Smooth muscle cell (in vitro differentiated cells): Measurements from ENCODE around the gene DDRGK1. TPM values are rescaled to one million over a fixed set of nuclear protein-coding genes. Genes with fewer than 3 reads are reported as not detected.

Source experiments
- DNase-seq: peaks from one replicate; lab custom pipeline; 2025; ENCODE audit not compliant: unreplicated experiment; lab: John Stamatoyannopoulos, UW
- H2AFZ ChIP-seq: fragments of 200-600 bp; sonication (generic); 2 replicates; pipeline ENCODE4 v1.6.0; 2016; ENCODE audit warnings: antibody characterized with exemption, low read depth, mild to moderate bottlenecking
- H3F3A ChIP-seq: fragments of 200-600 bp; sonication (generic); 2 replicates; pipeline ENCODE4 v1.6.0; 2017; ENCODE audit warnings: antibody characterized with exemption, low read depth
- H3K27ac ChIP-seq: fragments of 200-600 bp; sonication (generic); 2 replicates; pipeline ENCODE4 v1.5.1; 2016; ENCODE audit warnings: low read depth, mild to moderate bottlenecking
- H3K27me3 ChIP-seq: fragments of 200-600 bp; sonication (generic); 2 replicates; pipeline ENCODE4 v1.6.1; 2016; ENCODE audit warnings: low read depth, mild to moderate bottlenecking
- H3K36me3 ChIP-seq: fragments of 200-600 bp; sonication (generic); 2 replicates; pipeline ENCODE4 v1.5.1; 2016; ENCODE audit warnings: low read depth
- H3K4me1 ChIP-seq: fragments of 200-600 bp; sonication (generic); 2 replicates; pipeline ENCODE4 v1.5.1; 2016; ENCODE audit warnings: low read depth
- H3K4me2 ChIP-seq: fragments of 200-600 bp; sonication (generic); 2 replicates; pipeline ENCODE4 v1.6.0; 2016; ENCODE audit warnings: mild to moderate bottlenecking
- H3K4me3 ChIP-seq: fragments of 200-600 bp; sonication (generic); 2 replicates; pipeline ENCODE4 v1.5.1; 2016; ENCODE audit warnings: mild to moderate bottlenecking
- H3K79me2 ChIP-seq: fragments of 200-600 bp; sonication (generic); 2 replicates; pipeline ENCODE4 v1.6.0; 2016; ENCODE audit warnings: low read depth, mild to moderate bottlenecking
- H3K9ac ChIP-seq: fragments of 200-600 bp; sonication (generic); 2 replicates; pipeline ENCODE4 v1.6.0; 2016; ENCODE audit warnings: low read depth
- H3K9me3 ChIP-seq: fragments of 200-600 bp; sonication (generic); replicated peaks from 2 replicates; pipeline ENCODE4 v1.5.1; 2016; ENCODE audit warnings: low read depth
- H4K20me1 ChIP-seq: fragments of 200-600 bp; sonication (generic); 2 replicates; pipeline ENCODE4 v1.6.0; 2016; ENCODE audit warnings: low read depth
- CTCF ChIP-seq: fragments of 200-600 bp; sonication (generic); IDR thresholded peaks from 2 replicates; pipeline ENCODE4 v1.5.1; 2017; ENCODE audit warnings: borderline replicate concordance, mild to moderate bottlenecking, antibody characterized with exemption; ENCODE audit not compliant: insufficient read depth, poor library complexity, severe bottlenecking
- WGBS: methylation state at CpG from one replicate; pipeline ENCODE4 v1.1.7; 2016; ENCODE audit warnings: low lambda C conversion rate; 5-methylcytosine and 5-hydroxymethylcytosine counted together
- polyA plus RNA-seq: library from polyadenylated mRNA; unstranded; fragments of >200 nt; fragmentation: Nextera tagmentation; extraction: Ambion mirVana; gene quantifications from 2 replicates; pipeline ENCODE4 v1.2.1, GENCODE V29; 2016
- total RNA-seq: library from RNA; depleted of rRNA; stranded (reverse); fragments of >200 nt; gene quantifications from 2 replicates; pipeline ENCODE4 v1.2.3, GENCODE V29; 2014

Gene DDRGK1
- total and polyA plus RNA-seq, 2 experiments from 2014 or later, result 48.0 to 55.4 TPM

DNA sequence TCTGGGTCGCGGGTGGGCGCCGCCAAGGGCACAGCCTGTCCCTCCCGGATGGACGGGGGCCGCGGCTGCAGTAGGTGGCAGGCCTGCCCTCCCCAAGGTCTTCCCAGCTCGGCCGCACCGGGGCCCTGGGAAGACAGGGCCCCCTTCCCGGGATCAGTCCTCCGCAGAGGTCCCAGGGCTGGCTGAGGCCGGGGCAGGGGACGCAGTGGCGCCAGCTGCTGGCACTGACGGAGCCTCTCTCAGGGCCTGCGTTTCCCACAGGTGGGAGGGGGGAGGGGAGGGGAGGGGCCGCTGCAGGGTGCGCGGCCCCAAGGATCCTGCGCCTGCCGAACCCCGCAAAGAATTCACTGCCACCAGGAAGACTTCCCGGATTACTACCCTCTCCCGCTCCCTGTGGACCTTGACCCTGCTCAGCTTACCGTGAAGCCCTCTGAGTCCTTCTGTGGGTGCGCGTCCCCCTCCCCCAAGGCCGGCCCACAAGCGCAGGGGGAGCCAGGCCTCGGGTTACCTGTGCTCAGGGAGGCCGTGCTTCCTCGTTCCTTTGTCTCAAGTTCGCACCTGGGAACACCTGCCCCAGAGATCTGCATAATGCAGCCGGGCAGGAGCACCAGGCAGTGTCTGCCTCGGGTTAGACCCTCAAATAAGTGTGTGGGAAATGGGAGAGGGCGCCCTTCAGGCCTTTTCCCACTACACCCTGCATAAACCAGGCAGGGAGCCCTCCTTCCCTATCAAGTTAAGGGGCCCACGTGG is 36.2 kb downstream of the DDRGK1 start:
- peak overlapping the region; percentile 38 for H3K4me3 ChIP-seq
- H2AFZ ChIP-seq, result no peak overlapping the region
- H4K20me1 ChIP-seq, result no peaks in the 10 kb centered on the region
- peaks cover 19% of the 10 kb centered on the region for H3K27me3 ChIP-seq
- no peak overlapping the region for H3K9ac ChIP-seq
- H3K79me2 ChIP-seq, result no peaks in the 10 kb centered on the region
- no peaks in the 10 kb centered on the region for H3K36me3 ChIP-seq
- H3K27ac ChIP-seq, result no peak overlapping the region
- WGBS, result 11% methylated on average over 24 of the region's 39 CpGs
- no peak for TF ChIP-seq CTCF
- H3F3A ChIP-seq, result no peaks in the 10 kb centered on the region
- H3K4me2 ChIP-seq, result peak overlapping the region; percentile 77
- no peaks in the 10 kb centered on the region for H3K9me3 ChIP-seq
- H3K4me1 ChIP-seq, result peaks cover 13% of the 10 kb centered on the region
- no peak for DNase-seq

DNA sequence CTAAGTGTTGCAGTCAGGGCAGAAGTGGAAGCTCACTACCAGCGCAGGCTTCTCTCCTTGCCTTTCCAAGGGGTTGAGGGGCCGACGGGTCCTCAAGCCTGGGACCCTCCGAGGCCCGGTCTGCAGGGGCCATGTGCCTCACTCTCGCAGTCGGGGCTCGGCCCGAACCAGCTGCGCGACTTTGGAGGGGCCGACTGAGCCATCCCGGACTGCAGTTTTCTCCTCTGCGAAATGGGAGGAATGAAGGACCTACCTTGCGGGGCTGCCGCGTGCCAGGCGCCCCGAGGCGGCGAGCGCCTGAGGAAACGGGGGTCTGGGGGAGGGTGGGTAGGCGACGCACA is 36.8 kb downstream of the DDRGK1 start:
- Histone ChIP-seq H3K9me3 (no peaks in the 10 kb centered on the region), H3K79me2 (no peaks in the 10 kb centered on the region), H3K4me3 (peak overlapping the region; percentile 38), H3K4me2 (peak overlapping the region; percentile 77), H3K9ac (no peak overlapping the region), H3K27me3 (peaks cover 19% of the 10 kb centered on the region), H3K4me1 (peaks cover 12% of the 10 kb centered on the region), H3K27ac (no peak overlapping the region), H3K36me3 (no peaks in the 10 kb centered on the region), H2AFZ (no peak overlapping the region), H3F3A (no peaks in the 10 kb centered on the region), H4K20me1 (no peaks in the 10 kb centered on the region)
- no peak for TF ChIP-seq CTCF
- DNase-seq, result no peak
- 63% methylated on average over 16 of the region's 25 CpGs for WGBS

- Histone ChIP-seq H4K20me1 (no peaks in the 10 kb centered on the region), H3K4me3 (no peak overlapping the region), H2AFZ (no peak overlapping the region), H3K36me3 (no peaks in the 10 kb centered on the region), H3K79me2 (no peaks in the 10 kb centered on the region), H3K4me1 (peaks cover 9% of the 10 kb centered on the region), H3K27ac (no peak overlapping the region), H3K27me3 (peaks cover 19% of the 10 kb centered on the region), H3K4me2 (no peak overlapping the region), H3K9ac (no peak overlapping the region), H3F3A (no peaks in the 10 kb centered on the region), H3K9me3 (no peaks in the 10 kb centered on the region)
- no peak for TF ChIP-seq CTCF
- 99% methylated on average over 8 of the region's 16 CpGs for WGBS
- DNase-seq, result no peak
Measured at GRCh38 chr20:3166913-3167342, 37.6 kb downstream of the DDRGK1 start.
